ENCODE data around the gene CHCHD3.

DNA sequence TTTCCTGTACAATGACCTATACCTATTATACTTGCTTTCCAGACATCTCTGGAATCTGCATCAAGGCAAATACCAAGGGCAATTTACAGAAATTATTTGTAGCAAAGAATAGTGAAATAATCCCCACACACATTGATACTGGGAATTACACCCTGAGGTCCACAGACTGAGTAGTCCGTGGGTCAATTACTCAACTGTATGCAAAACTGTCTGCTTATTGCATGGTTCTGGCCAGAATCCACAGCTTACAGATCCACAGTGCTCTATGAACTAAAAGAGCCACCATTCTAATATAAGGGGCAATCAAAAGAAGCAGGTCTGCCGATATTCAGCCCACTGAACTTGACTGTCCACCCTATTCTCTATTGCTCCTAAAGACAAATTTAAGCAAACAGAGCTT lies 5.7 kb downstream of the CHCHD3 start:
- TF ChIP-seq, protein P1, sequence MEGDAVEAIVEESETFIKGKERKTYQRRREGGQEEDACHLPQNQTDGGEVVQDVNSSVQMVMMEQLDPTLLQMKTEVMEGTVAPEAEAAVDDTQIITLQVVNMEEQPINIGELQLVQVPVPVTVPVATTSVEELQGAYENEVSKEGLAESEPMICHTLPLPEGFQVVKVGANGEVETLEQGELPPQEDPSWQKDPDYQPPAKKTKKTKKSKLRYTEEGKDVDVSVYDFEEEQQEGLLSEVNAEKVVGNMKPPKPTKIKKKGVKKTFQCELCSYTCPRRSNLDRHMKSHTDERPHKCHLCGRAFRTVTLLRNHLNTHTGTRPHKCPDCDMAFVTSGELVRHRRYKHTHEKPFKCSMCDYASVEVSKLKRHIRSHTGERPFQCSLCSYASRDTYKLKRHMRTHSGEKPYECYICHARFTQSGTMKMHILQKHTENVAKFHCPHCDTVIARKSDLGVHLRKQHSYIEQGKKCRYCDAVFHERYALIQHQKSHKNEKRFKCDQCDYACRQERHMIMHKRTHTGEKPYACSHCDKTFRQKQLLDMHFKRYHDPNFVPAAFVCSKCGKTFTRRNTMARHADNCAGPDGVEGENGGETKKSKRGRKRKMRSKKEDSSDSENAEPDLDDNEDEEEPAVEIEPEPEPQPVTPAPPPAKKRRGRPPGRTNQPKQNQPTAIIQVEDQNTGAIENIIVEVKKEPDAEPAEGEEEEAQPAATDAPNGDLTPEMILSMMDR (IDR thresholded peaks at IDR 0.05) = no peak
- no peak for TF ChIP-seq POLR2AphosphoS5 (IDR thresholded peaks at IDR 0.05)
- TF ChIP-seq POLR2A (IDR thresholded peaks at IDR 0.05) = no peak
